ENCODE results near the gene NONO. TPM values are rescaled to one million over a fixed set of nuclear protein-coding genes. Genes with fewer than 3 reads are reported as not detected.

NONO gene
- polyA plus RNA-seq, 1 of the 3 experiments (the other 2 are of a cell fraction) = 288 TPM

- TF ChIP-seq, protein P1, sequence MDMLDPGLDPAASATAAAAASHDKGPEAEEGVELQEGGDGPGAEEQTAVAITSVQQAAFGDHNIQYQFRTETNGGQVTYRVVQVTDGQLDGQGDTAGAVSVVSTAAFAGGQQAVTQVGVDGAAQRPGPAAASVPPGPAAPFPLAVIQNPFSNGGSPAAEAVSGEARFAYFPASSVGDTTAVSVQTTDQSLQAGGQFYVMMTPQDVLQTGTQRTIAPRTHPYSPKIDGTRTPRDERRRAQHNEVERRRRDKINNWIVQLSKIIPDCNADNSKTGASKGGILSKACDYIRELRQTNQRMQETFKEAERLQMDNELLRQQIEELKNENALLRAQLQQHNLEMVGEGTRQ (IDR thresholded peaks at IDR 0.05; ENCODE audit: borderline replicate concordance, low read depth, low read length) = no peak
- TF ChIP-seq SIN3A (IDR thresholded peaks at IDR 0.05; ENCODE audit: borderline replicate concordance, low read depth, low read length) (no peak), MEF2A (IDR thresholded peaks at IDR 0.05; ENCODE audit: borderline replicate concordance, low read depth) (no peak), TAF1 (IDR thresholded peaks at IDR 0.05; ENCODE audit: borderline replicate concordance, low read depth, low read length) (no peak), USF1 (IDR thresholded peaks at IDR 0.05; ENCODE audit: borderline replicate concordance, low read depth) (no peak), YY1 (IDR thresholded peaks at IDR 0.05; ENCODE audit: low read depth) (no peak), CTCF (IDR thresholded peaks at IDR 0.05) (no peak), RAD21 (IDR thresholded peaks at IDR 0.05; ENCODE audit: low read length) (no peak)
Observed at GRCh38 chrX:71244359-71245128, 38.9 kb upstream of the NONO start (continued).

DNA sequence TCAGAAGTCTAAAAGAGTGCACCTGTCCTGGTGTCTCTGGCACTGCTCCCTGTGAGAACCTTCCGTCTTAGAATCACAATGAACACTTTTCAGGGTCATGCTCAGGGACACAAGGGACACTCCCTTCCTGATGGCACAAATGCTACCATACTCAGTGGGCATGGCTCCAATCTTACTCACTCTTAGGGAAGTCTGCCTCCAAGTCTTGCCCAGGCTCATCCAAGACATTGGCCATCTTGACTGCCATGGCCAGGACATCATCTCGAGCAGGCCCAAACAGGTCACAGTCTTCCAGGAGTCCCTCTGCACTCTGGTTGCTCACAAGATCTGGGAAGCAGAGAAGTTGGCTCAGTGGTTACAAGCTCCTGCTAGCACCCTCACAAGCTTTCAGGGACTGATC, 38.3 kb upstream of the NONO start:
- H3F3A ChIP-seq (replicated peaks; ENCODE audit: insufficient read depth) = no peaks in the 10 kb centered on the region
- 71% methylated on average over 2 of the region's 2 CpGs for WGBS (ENCODE audit: low lambda C conversion rate)
- POLR2A ChIA-PET = no interaction called here
- TF ChIP-seq TAF1 (IDR thresholded peaks at IDR 0.05; ENCODE audit: borderline replicate concordance, low read depth, low read length) (no peak), RXRA (IDR thresholded peaks at IDR 0.05; ENCODE audit: borderline replicate concordance, low read depth) (no peak), CTCF (IDR thresholded peaks at IDR 0.05) (no peak), RFX5 (IDR thresholded peaks at IDR 0.05; ENCODE audit: low read length) (no peak), USF1 (IDR thresholded peaks at IDR 0.05; ENCODE audit: borderline replicate concordance, low read depth) (no peak), RCOR1 (IDR thresholded peaks at IDR 0.05; ENCODE audit: low read length) (no peak), FOXJ3 (CRISPR knock-in tag; IDR thresholded peaks at IDR 0.05) (no peak), GATA2 (CRISPR knock-in tag; IDR thresholded peaks at IDR 0.05) (no peak)
- TF ChIP-seq, protein P2, sequence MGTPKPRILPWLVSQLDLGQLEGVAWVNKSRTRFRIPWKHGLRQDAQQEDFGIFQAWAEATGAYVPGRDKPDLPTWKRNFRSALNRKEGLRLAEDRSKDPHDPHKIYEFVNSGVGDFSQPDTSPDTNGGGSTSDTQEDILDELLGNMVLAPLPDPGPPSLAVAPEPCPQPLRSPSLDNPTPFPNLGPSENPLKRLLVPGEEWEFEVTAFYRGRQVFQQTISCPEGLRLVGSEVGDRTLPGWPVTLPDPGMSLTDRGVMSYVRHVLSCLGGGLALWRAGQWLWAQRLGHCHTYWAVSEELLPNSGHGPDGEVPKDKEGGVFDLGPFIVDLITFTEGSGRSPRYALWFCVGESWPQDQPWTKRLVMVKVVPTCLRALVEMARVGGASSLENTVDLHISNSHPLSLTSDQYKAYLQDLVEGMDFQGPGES (IDR thresholded peaks at IDR 0.05; ENCODE audit: low read depth, low read length) = no peak
- TF ChIP-seq, protein P3, sequence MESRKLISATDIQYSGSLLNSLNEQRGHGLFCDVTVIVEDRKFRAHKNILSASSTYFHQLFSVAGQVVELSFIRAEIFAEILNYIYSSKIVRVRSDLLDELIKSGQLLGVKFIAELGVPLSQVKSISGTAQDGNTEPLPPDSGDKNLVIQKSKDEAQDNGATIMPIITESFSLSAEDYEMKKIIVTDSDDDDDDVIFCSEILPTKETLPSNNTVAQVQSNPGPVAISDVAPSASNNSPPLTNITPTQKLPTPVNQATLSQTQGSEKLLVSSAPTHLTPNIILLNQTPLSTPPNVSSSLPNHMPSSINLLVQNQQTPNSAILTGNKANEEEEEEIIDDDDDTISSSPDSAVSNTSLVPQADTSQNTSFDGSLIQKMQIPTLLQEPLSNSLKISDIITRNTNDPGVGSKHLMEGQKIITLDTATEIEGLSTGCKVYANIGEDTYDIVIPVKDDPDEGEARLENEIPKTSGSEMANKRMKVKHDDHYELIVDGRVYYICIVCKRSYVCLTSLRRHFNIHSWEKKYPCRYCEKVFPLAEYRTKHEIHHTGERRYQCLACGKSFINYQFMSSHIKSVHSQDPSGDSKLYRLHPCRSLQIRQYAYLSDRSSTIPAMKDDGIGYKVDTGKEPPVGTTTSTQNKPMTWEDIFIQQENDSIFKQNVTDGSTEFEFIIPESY (IDR thresholded peaks at IDR 0.05; ENCODE audit: borderline replicate concordance, low read depth) = no peak

More for the DNA sequence above, 38.3 kb upstream of the NONO start:
- H4K20me1 ChIP-seq (ENCODE audit: insufficient read depth) = no peaks in the 10 kb centered on the region
- H3K27me3 ChIP-seq (ENCODE audit: insufficient read depth) = no peaks in the 10 kb centered on the region
- H3K4me1 ChIP-seq (ENCODE audit: control insufficient read depth in 1 of 2, insufficient read depth in 2 of 2, low read depth in 1 of 2, low read length in 1 of 2) = no peaks in the 10 kb centered on the region
- no peaks in the 10 kb centered on the region for H3K9me3 ChIP-seq
- H3K27ac ChIP-seq (ENCODE audit: low read depth in 2 of 2, low read length in 1 of 2) = no peak overlapping the region
- CTCF ChIA-PET = no interaction called here
- H3K4me3 ChIP-seq (ENCODE audit: low read depth in 2 of 2, low read length in 1 of 2) = no peak overlapping the region
- DNase-seq = no peak
- no peak overlapping the region for H3K9ac ChIP-seq
- H3K79me2 ChIP-seq (ENCODE audit: insufficient read depth) = no peaks in the 10 kb centered on the region
- H3K36me3 ChIP-seq (replicated peaks in 1 of 2; ENCODE audit: control insufficient read depth in 1 of 2, insufficient read depth in 2 of 2, low read length in 1 of 2) = peaks cover 7 to 83% of the 10 kb centered on the region in 2 experiments
- H3K9me2 ChIP-seq = no peaks in the 10 kb centered on the region
- H2AFZ ChIP-seq (ENCODE audit: low read depth) = no peak overlapping the region
- H3K4me2 ChIP-seq = no peak overlapping the region

Data from SK-N-SH (cell line).